ENCODE measurements around the gene EXOC5. TPM values are rescaled to one million over a fixed set of nuclear protein-coding genes. Genes with fewer than 3 reads are reported as not detected.
A peak's percentile ranks its signal among the peaks of the same experiment; 100 is the strongest.
"Not testable (repeated sequence)": the region's sequence is repeated elsewhere in the genome, so short reads cannot be mapped to it uniquely, and the experiment has no call there.

The EXOC5 gene
- total RNA-seq, 6 experiments from 2014 or later: 20.7 to 34.5 (median 24.6) TPM

DNA sequence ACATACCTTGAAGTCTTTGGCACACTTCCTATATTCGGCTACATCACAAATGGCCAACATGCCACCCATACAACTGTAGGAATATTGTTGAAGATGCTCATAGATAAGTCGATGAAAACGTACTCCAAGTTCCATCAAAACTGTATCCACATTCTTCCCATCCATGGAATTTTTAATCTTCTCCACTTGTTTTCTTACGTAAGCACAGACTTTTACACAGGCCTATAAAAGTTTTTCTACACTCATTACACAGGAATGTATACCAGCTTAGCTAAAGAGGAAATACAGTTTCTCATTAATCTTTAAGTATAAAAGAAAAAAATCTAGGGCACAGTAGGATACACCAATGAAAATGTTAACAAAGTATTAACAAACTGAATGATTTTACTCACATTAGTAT, 59.1 kb downstream of the EXOC5 start:
- no peak overlapping the region for H3K27ac ChIP-seq
- no peaks in the 10 kb centered on the region for H3K4me1 ChIP-seq
- H3K9me3 ChIP-seq: no peaks in the 10 kb centered on the region
- intact Hi-C loops (cut with DNase I): no loop called here
- DNase-seq (no peak), ATAC-seq (no peak)
- H3K4me3 ChIP-seq: no peak overlapping the region
- WGBS (ENCODE audit: insufficient coverage, low coverage, low lambda C conversion rate, missing lambda C conversion rate): 85% methylated on average over 4 of the region's 4 CpGs
- no peaks in the 10 kb centered on the region for H3K27me3 ChIP-seq
- H3K36me3 ChIP-seq: peaks cover 0 to 40% (median 8%) of the 10 kb centered on the region in 4 donors
- TF ChIP-seq, protein P1, sequence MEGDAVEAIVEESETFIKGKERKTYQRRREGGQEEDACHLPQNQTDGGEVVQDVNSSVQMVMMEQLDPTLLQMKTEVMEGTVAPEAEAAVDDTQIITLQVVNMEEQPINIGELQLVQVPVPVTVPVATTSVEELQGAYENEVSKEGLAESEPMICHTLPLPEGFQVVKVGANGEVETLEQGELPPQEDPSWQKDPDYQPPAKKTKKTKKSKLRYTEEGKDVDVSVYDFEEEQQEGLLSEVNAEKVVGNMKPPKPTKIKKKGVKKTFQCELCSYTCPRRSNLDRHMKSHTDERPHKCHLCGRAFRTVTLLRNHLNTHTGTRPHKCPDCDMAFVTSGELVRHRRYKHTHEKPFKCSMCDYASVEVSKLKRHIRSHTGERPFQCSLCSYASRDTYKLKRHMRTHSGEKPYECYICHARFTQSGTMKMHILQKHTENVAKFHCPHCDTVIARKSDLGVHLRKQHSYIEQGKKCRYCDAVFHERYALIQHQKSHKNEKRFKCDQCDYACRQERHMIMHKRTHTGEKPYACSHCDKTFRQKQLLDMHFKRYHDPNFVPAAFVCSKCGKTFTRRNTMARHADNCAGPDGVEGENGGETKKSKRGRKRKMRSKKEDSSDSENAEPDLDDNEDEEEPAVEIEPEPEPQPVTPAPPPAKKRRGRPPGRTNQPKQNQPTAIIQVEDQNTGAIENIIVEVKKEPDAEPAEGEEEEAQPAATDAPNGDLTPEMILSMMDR (IDR thresholded peaks at IDR 0.05): no peak
- TF ChIP-seq POLR2A (IDR thresholded peaks at IDR 0.05): no peak

DNA sequence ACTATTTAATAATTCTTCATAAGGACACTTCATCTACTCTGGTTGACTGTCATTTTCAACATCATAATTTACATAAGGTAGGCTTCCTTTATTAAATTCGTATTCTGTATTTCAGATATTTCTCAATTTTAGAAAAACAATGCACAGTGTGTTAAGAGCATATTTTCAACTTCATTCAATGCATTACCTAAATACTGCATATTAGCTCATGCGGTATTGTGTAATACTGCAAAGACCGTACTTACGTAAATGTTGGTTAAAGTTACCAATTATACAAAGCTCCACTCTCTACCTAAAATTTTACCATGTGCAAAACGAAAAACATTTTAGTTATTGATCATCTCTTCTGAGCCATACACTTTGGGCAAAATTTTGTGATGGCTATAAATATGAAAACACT, 62.8 kb downstream of the EXOC5 start:
- intact Hi-C loops (cut with DNase I): no loop called here
- Histone ChIP-seq H3K27me3 (no peaks in the 10 kb centered on the region), H3K4me3 (no peak overlapping the region), H3K36me3 (peaks cover 0 to 25% (median 4%) of the 10 kb centered on the region in 4 donors), H3K4me1 (no peaks in the 10 kb centered on the region), H3K27ac (no peak overlapping the region), H3K9me3 (no peaks in the 10 kb centered on the region)
- TF ChIP-seq POLR2A (IDR thresholded peaks at IDR 0.05): no peak
- TF ChIP-seq, protein P1 (IDR thresholded peaks at IDR 0.05): no peak
- 76% methylated on average over 5 of the region's 5 CpGs for WGBS (ENCODE audit: insufficient coverage, low coverage, low lambda C conversion rate, missing lambda C conversion rate)
- ATAC-seq (no peak), DNase-seq (no peak)

DNA sequence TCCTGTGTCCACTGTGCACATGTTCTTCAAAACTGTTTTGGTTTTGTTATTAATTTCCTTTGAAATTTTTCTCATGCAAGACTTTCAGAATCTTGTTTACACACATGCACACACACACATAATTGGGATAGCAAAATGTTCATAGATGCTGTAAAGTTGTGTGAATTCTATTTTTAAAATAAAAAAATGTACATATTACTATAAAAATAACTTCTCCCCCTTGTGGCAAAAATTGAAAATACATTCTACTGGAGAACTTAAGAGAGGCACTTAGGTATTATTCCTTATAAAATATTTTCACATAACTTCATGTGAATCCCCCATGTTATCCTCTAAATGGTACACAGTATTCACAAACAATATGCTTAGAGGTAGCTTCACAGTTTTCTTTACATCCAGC, 66.0 kb downstream of the EXOC5 start:
- intact Hi-C loops (cut with DNase I): not testable (repeated sequence)

DNA sequence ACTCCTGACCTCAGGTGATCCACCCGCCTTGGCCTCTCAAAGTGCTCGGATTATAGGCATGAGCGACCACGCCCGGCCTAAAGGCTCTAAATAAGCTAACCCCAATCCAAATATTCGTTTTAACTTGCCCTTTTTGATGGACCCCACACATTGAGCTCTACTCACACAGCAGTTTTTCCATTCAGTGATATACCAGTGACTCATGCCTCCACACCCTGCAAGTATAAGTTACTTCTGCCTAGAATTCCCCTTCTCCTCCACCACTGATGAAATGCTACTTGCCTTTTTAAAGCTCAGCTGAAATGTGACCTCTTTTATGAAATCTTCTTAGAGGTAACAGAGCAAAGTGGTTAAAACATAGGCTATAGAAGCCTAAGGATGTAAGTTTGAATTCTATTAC, 68.8 kb downstream of the EXOC5 start:
- no peaks in the 10 kb centered on the region for H3K27me3 ChIP-seq
- no peak for TF ChIP-seq POLR2A (IDR thresholded peaks at IDR 0.05)
- TF ChIP-seq, protein P1 (IDR thresholded peaks at IDR 0.05): no peak
- H3K4me1 ChIP-seq: no peaks in the 10 kb centered on the region
- 91% methylated on average over 5 of the region's 6 CpGs for WGBS (ENCODE audit: insufficient coverage, low coverage, low lambda C conversion rate, missing lambda C conversion rate)
- intact Hi-C loops (cut with DNase I): no loop called here
- H3K27ac ChIP-seq: no peak overlapping the region
- DNase-seq (no peak), ATAC-seq (no peak)
- no peaks in the 10 kb centered on the region for H3K36me3 ChIP-seq
- no peak overlapping the region for H3K4me3 ChIP-seq
- no peaks in the 10 kb centered on the region for H3K9me3 ChIP-seq

More for the DNA sequence above, 66.0 kb downstream of the EXOC5 start:
- H3K36me3 ChIP-seq, H3K4me1 ChIP-seq, DNase-seq, H3K27me3 ChIP-seq, H3K9me3 ChIP-seq, H3K4me3 ChIP-seq, H3K27ac ChIP-seq, ATAC-seq: not testable (repeated sequence)
- TF ChIP-seq, protein P1 (IDR thresholded peaks at IDR 0.05): peak; percentile 11 to 37 (median 31)

DNA sequence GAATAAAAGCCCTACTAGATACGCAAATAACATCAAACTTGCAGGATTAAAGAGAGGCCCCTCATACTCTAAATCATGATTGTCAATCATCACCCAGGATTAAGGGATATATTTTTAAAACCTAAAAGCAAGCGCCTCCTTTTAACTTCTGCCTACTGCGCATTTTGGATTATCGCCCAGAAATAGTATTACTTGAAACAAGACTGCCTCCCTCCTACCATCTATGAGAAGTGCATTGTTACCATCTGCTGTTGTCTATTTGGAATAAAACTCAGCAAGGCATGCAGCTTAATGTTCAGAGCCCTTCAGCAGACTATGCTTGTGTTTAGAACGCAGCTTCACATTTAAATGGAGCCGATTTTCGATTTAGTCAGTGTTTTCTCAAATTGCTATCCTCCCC, 79.6 kb downstream of the EXOC5 start:
- ATAC-seq: no peak
- Histone ChIP-seq H3K27ac (no peak overlapping the region), H3K4me1 (no peaks in the 10 kb centered on the region), H3K4me3 (no peak overlapping the region), H3K27me3 (no peaks in the 10 kb centered on the region), H3K9me3 (no peaks in the 10 kb centered on the region), H3K36me3 (no peaks in the 10 kb centered on the region)
- intact Hi-C loops (cut with DNase I): no loop called here
- TF ChIP-seq, protein P1 (IDR thresholded peaks at IDR 0.05): no peak
- no peak for TF ChIP-seq POLR2A (IDR thresholded peaks at IDR 0.05)
- DNase-seq: no peak
- 77% methylated on average over 7 of the region's 7 CpGs for WGBS (ENCODE audit: insufficient coverage, low coverage, low lambda C conversion rate, missing lambda C conversion rate)
